ENCODE data around the gene CYTH2. TPM values are rescaled to one million over a fixed set of nuclear protein-coding genes. Genes with fewer than 3 reads are reported as not detected.

The CYTH2 gene
- total and polyA plus RNA-seq, 2 of the 8 experiments (the other 6 are each of a cell fraction or from before 2014, with no cell fraction given): 43.7 to 71.4 TPM

DNA sequence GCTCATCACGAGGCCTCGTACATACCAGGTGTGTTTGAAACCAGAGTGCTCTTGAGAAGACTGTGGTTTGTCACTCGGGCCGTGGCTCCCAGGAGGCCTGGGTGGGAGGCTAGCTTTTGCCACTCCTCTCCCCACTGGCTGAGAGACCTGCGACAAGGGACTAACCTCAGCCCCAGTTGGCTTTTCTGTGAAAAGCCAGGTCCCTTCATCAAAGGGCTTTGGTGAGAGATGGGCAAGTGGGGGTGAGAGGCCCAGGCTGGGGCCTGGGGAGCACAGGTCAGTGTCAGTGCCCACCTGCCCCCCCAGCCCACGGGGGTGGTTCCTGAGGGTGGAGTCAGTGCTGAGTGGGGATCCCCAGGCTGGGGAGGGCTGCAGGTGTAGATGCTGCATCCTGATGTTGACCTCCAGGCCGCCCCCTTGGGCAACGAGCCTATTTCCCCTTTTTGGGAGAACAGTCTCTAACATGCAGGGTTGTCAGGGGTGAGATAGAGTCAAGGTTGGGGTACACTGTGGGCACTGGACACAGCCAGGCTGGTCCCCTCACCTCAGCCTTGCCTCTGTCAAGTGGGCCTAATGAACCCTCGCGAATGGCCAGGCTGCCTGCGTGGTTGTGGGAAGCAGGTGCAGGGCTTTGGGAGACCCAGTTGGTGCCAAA lies 13.1 kb upstream of the CYTH2 start:
- no peak overlapping the region for H3K9ac ChIP-seq (replicated peaks in 1 of 4; ENCODE audit: extremely low read depth in 1 of 4, low read depth in 3 of 4, low read length in 3 of 4)
- CTCF ChIA-PET (ENCODE audit: partially characterized antibody): interaction anchor here (0.5 to 1.1 kb wide), 3 partner anchors 9 to 105 kb away, joined by 3 read pairs; no protein-coding TSS in a partner anchor
- no peak overlapping the region for H3K4me2 ChIP-seq (ENCODE audit: insufficient read depth in 1 of 2, low read depth in 2 of 2, low read length in 2 of 2)
- no peaks in the 10 kb centered on the region for H3K79me2 ChIP-seq (ENCODE audit: control insufficient read depth in 1 of 2, insufficient read depth in 2 of 2, low read length in 2 of 2)
- no peak overlapping the region for H2BK20ac ChIP-seq (ENCODE audit: low read length)
- no peak overlapping the region for H4K5ac ChIP-seq (ENCODE audit: insufficient read length, low read depth, low read length)
- H3K4me3 ChIP-seq (ENCODE audit: extremely low read depth in 1 of 4, insufficient read depth in 2 of 4, low read depth in 3 of 4, low read length in 4 of 4): no peak overlapping the region
- H3K23me2 ChIP-seq (ENCODE audit: low read depth, low read length): no peaks in the 10 kb centered on the region
- no peak overlapping the region for H2BK12ac ChIP-seq (ENCODE audit: low read depth, low read length)
- H3K79me1 ChIP-seq (ENCODE audit: low read depth, low read length): peaks cover 4% of the 10 kb centered on the region
- no peak for FAIRE-seq
- POLR2A ChIA-PET (ENCODE audit: partially characterized antibody): interaction anchor here (0.7 to 1.6 kb wide), 6 partner anchors 9 to 56 kb away, joined by 3 to 10 read pairs (median 6); partner anchors contain the start of gene GRWD1
- no peaks in the 10 kb centered on the region for H3K9me3 ChIP-seq (ENCODE audit: insufficient read depth in 2 of 2, low read depth in 1 of 2, low read length in 1 of 2)
- H3K56ac ChIP-seq (replicated peaks; ENCODE audit: insufficient read length, low read depth, low read length): no peak overlapping the region
- no peak overlapping the region for H3K4ac ChIP-seq (replicated peaks; ENCODE audit: insufficient read length, low read depth, low read length)
- H2BK120ac ChIP-seq (replicated peaks; ENCODE audit: low read depth, low read length): no peak overlapping the region
- no peak overlapping the region for H2AFZ ChIP-seq (ENCODE audit: low read length)
- H3K14ac ChIP-seq (ENCODE audit: insufficient read length): no peak overlapping the region
- H3K27me3 ChIP-seq (replicated peaks in 1 of 4; ENCODE audit: control insufficient read depth in 3 of 4, extremely low read depth in 1 of 4, insufficient read depth in 3 of 4, low read length in 3 of 4): no peaks in the 10 kb centered on the region
- peaks cover 14 to 42% (median 26%) of the 10 kb centered on the region in 4 experiments for H3K36me3 ChIP-seq (ENCODE audit: control insufficient read depth in 2 of 4, insufficient read depth in 4 of 4, low read length in 3 of 4)
- H4K8ac ChIP-seq (ENCODE audit: extremely low read depth, insufficient read depth, low read length): no peak overlapping the region
- H4K91ac ChIP-seq (replicated peaks; ENCODE audit: insufficient read length, low read length): no peak overlapping the region
- no peak overlapping the region for H2BK5ac ChIP-seq (ENCODE audit: low read depth, low read length)
- WGBS, 2 experiments (ENCODE audit: extremely low coverage in 1 of 2, insufficient coverage in 1 of 2, insufficient read length in 1 of 2, insufficient replicate concordance in 2 of 2, low coverage in 1 of 2, low lambda C conversion rate in 2 of 2, missing lambda C conversion rate in 1 of 2): 96% methylated on average over 9 of the region's 11 CpGs; no CpG with 5 or more reads in 1 of the 2 experiments
- TF ChIP-seq PHF8 (conservative IDR thresholded peaks at IDR 0.05; ENCODE audit: low read depth, low read length): no peak
- 0 out of 3 replicates have a peak, but pooled peaks of 1 of the 2 experiments have one; percentile 24 for TF ChIP-seq POLR2A (IDR thresholded peaks at IDR 0.05; ENCODE audit: control extremely low read depth in 1 of 2, low read depth in 2 of 2, low read length in 2 of 2)
- no peak overlapping the region for H3K18ac ChIP-seq (ENCODE audit: extremely low read depth, low read length)
- no peak overlapping the region for H2BK15ac ChIP-seq (ENCODE audit: low read length)
- H3K23ac ChIP-seq (ENCODE audit: insufficient read length): no peak overlapping the region
- H4K20me1 ChIP-seq (replicated peaks in 1 of 2; ENCODE audit: control insufficient read depth in 1 of 2, insufficient read depth in 2 of 2, low read length in 2 of 2): peaks cover 2 to 18% of the 10 kb centered on the region in 2 experiments
- no peak overlapping the region for H2AK5ac ChIP-seq (ENCODE audit: low read depth, low read length)
- DNase-seq (ENCODE audit: low read depth in 1 of 2, low spot score in 2 of 2): no peak
- no peak overlapping the region for H3K27ac ChIP-seq (ENCODE audit: low read depth, low read length)
- no peaks in the 10 kb centered on the region for H3K4me1 ChIP-seq (replicated peaks in 1 of 4; ENCODE audit: control insufficient read depth in 3 of 4, insufficient read depth in 4 of 4, low read length in 3 of 4)
